Adipocyte (in vitro differentiated cells): ENCODE data around the gene SHROOM4.

Experiments
- DNase-seq: peaks from one replicate; pipeline ENCODE4 v3.0.0-alpha.2; 2015; ENCODE audit warnings: low read depth
- H3K27me3 ChIP-seq: replicated peaks from 2 replicates; pipeline ENCODE4 v1.7.0; 2013; ENCODE audit warnings: mild to moderate bottlenecking, low read length, moderate library complexity; ENCODE audit not compliant: control insufficient read depth, insufficient read depth
- H3K36me3 ChIP-seq: 2 replicates; pipeline ENCODE4 v1.7.0; 2013; ENCODE audit warnings: low read length, mild to moderate bottlenecking, moderate library complexity; ENCODE audit not compliant: control insufficient read depth, insufficient read depth, severe bottlenecking
- H3K4me1 ChIP-seq: 2 replicates; pipeline ENCODE4 v1.7.0; 2013; ENCODE audit warnings: mild to moderate bottlenecking, low read length, moderate library complexity; ENCODE audit not compliant: control insufficient read depth, insufficient read depth
- H3K4me3 ChIP-seq: 2 replicates; pipeline ENCODE4 v1.7.0; 2013; ENCODE audit warnings: mild to moderate bottlenecking, low read length, moderate library complexity
- H3K9ac ChIP-seq: 2 replicates; pipeline ENCODE4 v1.7.0; 2013; ENCODE audit warnings: mild to moderate bottlenecking, low read length, moderate library complexity
- H3K9me3 ChIP-seq: 2 replicates; pipeline ENCODE4 v1.7.0; 2013; ENCODE audit warnings: mild to moderate bottlenecking, low read length, moderate library complexity; ENCODE audit not compliant: control insufficient read depth

SHROOM4 gene

GRCh38 chrX:50614460-50614859 is 199.5 kb downstream of the SHROOM4 start:
- H3K36me3 ChIP-seq = no peaks in the 10 kb centered on the region
- peaks cover 3% of the 10 kb centered on the region for H3K9me3 ChIP-seq
- DNase-seq = no peak
- no peak overlapping the region for H3K4me3 ChIP-seq
- H3K4me1 ChIP-seq = no peaks in the 10 kb centered on the region
- peaks cover 26% of the 10 kb centered on the region for H3K27me3 ChIP-seq
- no peak overlapping the region for H3K9ac ChIP-seq

- peaks cover 3% of the 10 kb centered on the region for H3K9me3 ChIP-seq
- H3K27me3 ChIP-seq = peaks cover 21% of the 10 kb centered on the region
- no peak overlapping the region for H3K9ac ChIP-seq
- DNase-seq = no peak
- H3K4me1 ChIP-seq = no peaks in the 10 kb centered on the region
- H3K4me3 ChIP-seq = no peak overlapping the region
- H3K36me3 ChIP-seq = no peaks in the 10 kb centered on the region
Observed at GRCh38 chrX:50613846-50614245, 200.1 kb downstream of the SHROOM4 start.

GRCh38 chrX:50609796-50610195 is 204.2 kb downstream of the SHROOM4 start:
- Histone ChIP-seq H3K36me3 (no peaks in the 10 kb centered on the region), H3K9me3 (no peaks in the 10 kb centered on the region), H3K27me3 (peaks cover 10% of the 10 kb centered on the region), H3K4me3 (no peak overlapping the region), H3K9ac (no peak overlapping the region), H3K4me1 (no peaks in the 10 kb centered on the region)
- DNase-seq = no peak

- no peaks in the 10 kb centered on the region for H3K36me3 ChIP-seq
- H3K4me1 ChIP-seq = no peaks in the 10 kb centered on the region
- no peak overlapping the region for H3K9ac ChIP-seq
- DNase-seq = no peak
- peaks cover 8% of the 10 kb centered on the region for H3K27me3 ChIP-seq
- peaks cover 6% of the 10 kb centered on the region for H3K9me3 ChIP-seq
- no peak overlapping the region for H3K4me3 ChIP-seq
Observed at GRCh38 chrX:50606300-50606950, 207.6 kb downstream of the SHROOM4 start.

- Histone ChIP-seq H3K36me3 (no peaks in the 10 kb centered on the region), H3K4me1 (no peaks in the 10 kb centered on the region)
Observed at GRCh38 chrX:50596056-50596455, 217.9 kb downstream of the SHROOM4 start.

GRCh38 chrX:50594788-50595187 is 219.2 kb downstream of the SHROOM4 start:
- Histone ChIP-seq H3K27me3 (peaks cover 9% of the 10 kb centered on the region), H3K4me1 (no peaks in the 10 kb centered on the region), H3K9me3 (no peaks in the 10 kb centered on the region), H3K4me3 (no peak overlapping the region), H3K9ac (no peak overlapping the region), H3K36me3 (no peaks in the 10 kb centered on the region)
- DNase-seq = no peak

More at GRCh38 chrX:50596056-50596455, 217.9 kb downstream of the SHROOM4 start:
- peaks cover under 1% of the 10 kb centered on the region for H3K9me3 ChIP-seq
- DNase-seq = no peak
- peaks cover 9% of the 10 kb centered on the region for H3K27me3 ChIP-seq
- no peak overlapping the region for H3K4me3 ChIP-seq
- H3K9ac ChIP-seq = no peak overlapping the region

GRCh38 chrX:50586980-50587379 is 227.0 kb downstream of the SHROOM4 start:
- Histone ChIP-seq H3K4me1 (no peaks in the 10 kb centered on the region), H3K9me3 (peaks cover 15% of the 10 kb centered on the region), H3K36me3 (no peaks in the 10 kb centered on the region), H3K27me3 (peaks cover 25% of the 10 kb centered on the region), H3K9ac (no peak overlapping the region), H3K4me3 (no peak overlapping the region)
- DNase-seq = no peak

- H3K4me1 ChIP-seq = no peaks in the 10 kb centered on the region
- H3K36me3 ChIP-seq = no peaks in the 10 kb centered on the region
- peaks cover 15% of the 10 kb centered on the region for H3K9me3 ChIP-seq
- H3K4me3 ChIP-seq = no peak overlapping the region
- H3K27me3 ChIP-seq = peaks cover 31% of the 10 kb centered on the region
- DNase-seq = no peak
- no peak overlapping the region for H3K9ac ChIP-seq
Observed at GRCh38 chrX:50586407-50586806, 227.6 kb downstream of the SHROOM4 start.

GRCh38 chrX:50581405-50581804 is 232.6 kb downstream of the SHROOM4 start:
- H3K27me3 ChIP-seq = peaks cover 31% of the 10 kb centered on the region
- H3K9ac ChIP-seq = no peak overlapping the region
- no peaks in the 10 kb centered on the region for H3K36me3 ChIP-seq
- DNase-seq = no peak
- no peaks in the 10 kb centered on the region for H3K4me1 ChIP-seq
- H3K4me3 ChIP-seq = no peak overlapping the region
- peaks cover 12% of the 10 kb centered on the region for H3K9me3 ChIP-seq

- no peak overlapping the region for H3K4me3 ChIP-seq
- H3K36me3 ChIP-seq = no peaks in the 10 kb centered on the region
- peaks cover 12% of the 10 kb centered on the region for H3K9me3 ChIP-seq
- no peaks in the 10 kb centered on the region for H3K4me1 ChIP-seq
- no peak overlapping the region for H3K9ac ChIP-seq
- peak; percentile 65 for DNase-seq
- H3K27me3 ChIP-seq = peaks cover 36% of the 10 kb centered on the region
Observed at GRCh38 chrX:50579955-50580354, 234.0 kb downstream of the SHROOM4 start.

GRCh38 chrX:50577326-50577725 is 236.7 kb downstream of the SHROOM4 start:
- H3K9me3 ChIP-seq = peaks cover 9% of the 10 kb centered on the region
- no peaks in the 10 kb centered on the region for H3K4me1 ChIP-seq
- H3K36me3 ChIP-seq = no peaks in the 10 kb centered on the region
- DNase-seq = no peak
- no peak overlapping the region for H3K4me3 ChIP-seq
- H3K27me3 ChIP-seq = peaks cover 29% of the 10 kb centered on the region
- no peak overlapping the region for H3K9ac ChIP-seq

- Histone ChIP-seq H3K9me3 (peaks cover 4% of the 10 kb centered on the region), H3K27me3 (peaks cover 22% of the 10 kb centered on the region), H3K4me1 (no peaks in the 10 kb centered on the region), H3K4me3 (no peak overlapping the region), H3K36me3 (no peaks in the 10 kb centered on the region), H3K9ac (no peak overlapping the region)
- no peak for DNase-seq
Observed at GRCh38 chrX:50567636-50568035, 246.4 kb downstream of the SHROOM4 start.
